ENCODE measurements around the gene IL1RAPL2.
A peak's percentile ranks its signal among the peaks of the same experiment; 100 is the strongest.
"Not testable (repeated sequence)": the region's sequence is repeated elsewhere in the genome, so short reads cannot be mapped to it uniquely, and the experiment has no call there.

The IL1RAPL2 gene

GRCh38 chrX:104670051-104670450 lies 104.1 kb downstream of the IL1RAPL2 start:
- DNase-seq (ENCODE audit: low spot score) = no peak

- not testable (repeated sequence) for DNase-seq (ENCODE audit: low spot score)
These were observed 111.5 kb downstream of the IL1RAPL2 start for GRCh38 chrX:104677517-104677916.

GRCh38 chrX:104679175-104679574 lies 113.2 kb downstream of the IL1RAPL2 start:
- DNase-seq (ENCODE audit: low spot score) = no peak

GRCh38 chrX:104681214-104681613 lies 115.2 kb downstream of the IL1RAPL2 start:
- DNase-seq (ENCODE audit: low spot score) = no peak

- DNase-seq (ENCODE audit: low spot score) = no peak
These were observed 118.1 kb downstream of the IL1RAPL2 start for GRCh38 chrX:104684077-104684476.

- no peak for DNase-seq (ENCODE audit: low spot score)
These were observed 129.6 kb downstream of the IL1RAPL2 start for GRCh38 chrX:104695593-104695992.

- DNase-seq (ENCODE audit: low spot score) = no peak
These were observed 130.7 kb downstream of the IL1RAPL2 start for GRCh38 chrX:104696667-104697066.

- no peak for DNase-seq (ENCODE audit: low spot score)
These were observed 131.3 kb downstream of the IL1RAPL2 start for GRCh38 chrX:104697294-104697693.

GRCh38 chrX:104707042-104707441 lies 141.0 kb downstream of the IL1RAPL2 start:
- no peak for DNase-seq (ENCODE audit: low spot score)

GRCh38 chrX:104707572-104707971 lies 141.6 kb downstream of the IL1RAPL2 start:
- no peak for DNase-seq (ENCODE audit: low spot score)

- no peak for DNase-seq (ENCODE audit: low spot score)
These were observed 146.5 kb downstream of the IL1RAPL2 start for GRCh38 chrX:104712515-104712914.

- no peak for DNase-seq (ENCODE audit: low spot score)
These were observed 155.9 kb downstream of the IL1RAPL2 start for GRCh38 chrX:104721854-104722253.

- DNase-seq (ENCODE audit: low spot score) = no peak
These were observed 162.5 kb downstream of the IL1RAPL2 start for GRCh38 chrX:104728456-104728855.

- DNase-seq (ENCODE audit: low spot score) = no peak
These were observed 176.4 kb downstream of the IL1RAPL2 start for GRCh38 chrX:104742355-104742754.

- DNase-seq (ENCODE audit: low spot score) = no peak
These were observed 179.2 kb downstream of the IL1RAPL2 start for GRCh38 chrX:104745152-104745551.

- peak; percentile 37 for DNase-seq (ENCODE audit: low spot score)
These were observed 184.1 kb downstream of the IL1RAPL2 start for GRCh38 chrX:104749951-104750610.

GRCh38 chrX:104762641-104763040 lies 196.6 kb downstream of the IL1RAPL2 start:
- no peak for DNase-seq (ENCODE audit: low spot score)

- no peak for DNase-seq (ENCODE audit: low spot score)
These were observed 223.8 kb downstream of the IL1RAPL2 start for GRCh38 chrX:104789784-104790183.

GRCh38 chrX:104795804-104796203 lies 229.8 kb downstream of the IL1RAPL2 start:
- no peak for DNase-seq (ENCODE audit: low spot score)

- DNase-seq (ENCODE audit: low spot score) = no peak
These were observed 237.2 kb downstream of the IL1RAPL2 start for GRCh38 chrX:104803219-104803618.

- DNase-seq (ENCODE audit: low spot score) = no peak
These were observed 240.3 kb downstream of the IL1RAPL2 start for GRCh38 chrX:104806346-104806745.

GRCh38 chrX:104833401-104833800 lies 267.4 kb downstream of the IL1RAPL2 start:
- DNase-seq (ENCODE audit: low spot score) = peak; percentile 2

- no peak for DNase-seq (ENCODE audit: low spot score)
These were observed 276.6 kb downstream of the IL1RAPL2 start for GRCh38 chrX:104842646-104843045.

- no peak for DNase-seq (ENCODE audit: low spot score)
These were observed 286.2 kb downstream of the IL1RAPL2 start for GRCh38 chrX:104852241-104852640.

All from pons (tissue), 1 donor.